Umbilical cord (tissue), 2 donors: ENCODE results near the gene CDC42BPA. TPM values are rescaled to one million over a fixed set of nuclear protein-coding genes. Genes with fewer than 3 reads are reported as not detected.
"Not testable (repeated sequence)": the region's sequence is repeated elsewhere in the genome, so short reads cannot be mapped to it uniquely, and the experiment has no call there.

ENCODE experiments used
- DNase-seq: peaks from one replicate; pipeline ENCODE4 v3.0.0-alpha.2; 2015; ENCODE audit warnings: low spot score
- total RNA-seq: library from RNA; depleted of rRNA; stranded (reverse); fragments of >200 nt; gene quantifications from one replicate; pipeline ENCODE4 v1.2.3, GENCODE V29; 2014; ENCODE audit warnings: low replicate concordance; ENCODE audit not compliant: insufficient read depth

The CDC42BPA gene
- total RNA-seq, 1 donor from 2014 or later = 110 TPM

DNA sequence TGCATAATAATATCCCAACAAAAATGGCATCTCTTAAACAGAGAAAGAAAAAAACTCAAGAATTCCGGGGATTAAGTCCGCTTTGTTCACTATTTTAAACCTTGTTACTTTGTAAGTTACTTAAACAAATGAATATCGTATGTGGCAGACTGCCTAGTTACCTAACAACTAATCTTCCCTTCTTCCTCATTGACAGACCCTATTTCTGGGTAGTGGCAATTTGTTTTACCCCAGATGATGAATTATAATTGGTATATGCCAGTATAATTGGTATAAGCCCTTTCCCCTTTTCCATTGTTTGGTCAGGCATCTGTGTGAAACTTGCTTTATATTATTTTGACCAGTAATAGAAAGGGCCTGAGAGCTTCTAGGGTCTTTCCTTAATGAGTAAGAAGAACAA lies 52.4 kb downstream of the CDC42BPA start:
- DNase-seq = no peak

- DNase-seq = no peak
Observed at GRCh38 chr1:227263869-227264268, 54.4 kb downstream of the CDC42BPA start.

- DNase-seq = no peak
Observed at GRCh38 chr1:227261501-227261900, 56.8 kb downstream of the CDC42BPA start.

- DNase-seq = no peak
Observed at GRCh38 chr1:227260433-227260832, 57.9 kb downstream of the CDC42BPA start.

DNA sequence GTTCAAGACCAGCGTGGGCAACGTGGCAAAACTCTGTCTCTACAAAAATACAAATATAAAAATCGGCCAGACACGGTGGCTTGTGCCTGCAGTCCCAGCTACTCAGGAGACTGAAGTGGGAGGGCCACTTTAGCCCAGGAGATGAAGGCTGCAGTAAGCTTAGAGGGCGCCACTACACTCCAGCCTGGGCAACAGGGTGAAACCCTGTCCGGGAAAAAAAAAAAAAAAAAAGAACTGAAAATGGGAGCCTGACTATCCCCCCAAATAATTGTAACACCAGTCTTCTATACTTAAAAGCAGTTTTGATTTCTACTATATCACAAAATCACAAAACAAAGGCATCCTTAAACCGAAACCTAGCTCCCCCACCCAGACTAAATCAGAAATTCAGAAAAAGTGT lies 60.3 kb downstream of the CDC42BPA start:
- DNase-seq = no peak

GRCh38 chr1:227255086-227255732 lies 63.1 kb downstream of the CDC42BPA start:
- DNase-seq = peak; percentile 21

GRCh38 chr1:227253065-227253464 lies 65.2 kb downstream of the CDC42BPA start:
- no peak for DNase-seq

DNA sequence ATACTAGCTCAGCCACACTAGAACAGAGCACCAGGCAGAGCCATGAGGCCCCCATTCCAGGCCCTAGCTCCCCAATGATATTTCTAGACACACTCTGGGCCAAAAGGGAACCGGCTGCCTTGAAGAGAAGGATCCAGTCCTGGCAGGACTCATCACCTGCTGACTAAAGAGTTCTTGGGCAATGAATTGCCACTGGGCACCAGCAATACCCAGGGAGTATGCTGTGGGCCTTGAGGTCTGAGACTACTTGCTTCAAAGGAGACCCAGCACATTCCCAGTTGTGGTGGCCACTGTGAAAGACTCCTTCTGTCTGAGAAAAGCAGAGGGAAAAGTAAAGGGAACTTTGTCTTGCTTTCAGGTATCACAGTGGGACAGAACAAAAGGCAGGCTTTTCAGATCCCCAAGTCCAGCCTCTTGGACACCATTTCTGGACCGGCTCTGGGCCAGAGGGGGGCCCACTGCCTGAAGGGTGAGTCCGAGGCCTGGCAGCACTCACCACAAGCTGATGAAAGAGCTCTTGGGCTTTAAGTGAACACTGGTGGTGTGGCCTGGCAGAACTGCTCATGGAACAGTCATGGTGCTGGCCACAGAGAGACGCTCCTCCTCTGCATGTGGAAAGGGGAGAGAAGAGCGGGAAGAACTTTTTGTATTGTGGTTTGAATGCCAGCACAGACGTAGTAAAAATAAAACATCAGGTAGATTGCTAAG lies 72.5 kb downstream of the CDC42BPA start:
- DNase-seq = no peak

DNA sequence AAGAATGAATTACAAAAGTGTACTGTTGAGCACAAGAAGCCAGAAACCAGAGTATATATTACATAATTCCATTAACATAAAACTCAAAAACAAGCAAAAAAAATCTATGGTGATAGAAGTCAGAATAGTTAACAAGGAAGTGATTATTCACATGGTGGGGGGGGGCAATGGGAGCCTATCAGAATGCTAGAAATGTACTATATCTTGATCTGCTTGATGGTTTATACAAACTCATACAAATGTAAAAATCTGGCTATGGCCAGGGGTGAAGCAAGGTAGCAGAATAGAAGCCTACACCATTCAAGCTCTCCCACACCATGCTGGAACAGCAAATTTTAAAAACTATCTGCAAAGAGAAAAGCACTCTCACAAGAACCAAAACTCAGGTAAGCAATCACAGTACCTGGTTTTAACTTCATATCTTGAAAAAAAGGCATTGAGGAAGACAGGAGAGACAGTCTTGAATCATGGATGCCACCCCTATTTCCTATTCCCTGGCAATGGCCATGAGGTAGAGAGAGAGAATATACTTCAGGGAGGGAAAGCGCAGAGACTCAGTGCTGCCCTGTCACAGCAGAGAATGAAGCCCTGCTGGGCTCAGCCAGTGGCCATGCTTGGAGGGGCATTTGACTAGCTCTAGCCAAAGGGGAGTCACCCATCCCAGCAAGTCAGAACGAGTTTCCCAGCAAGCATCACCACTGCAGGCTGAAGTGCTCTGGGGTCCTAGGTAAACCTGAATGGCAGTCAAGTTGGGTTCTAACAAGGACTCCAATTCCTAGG lies 73.8 kb downstream of the CDC42BPA start:
- DNase-seq = no peak

DNA sequence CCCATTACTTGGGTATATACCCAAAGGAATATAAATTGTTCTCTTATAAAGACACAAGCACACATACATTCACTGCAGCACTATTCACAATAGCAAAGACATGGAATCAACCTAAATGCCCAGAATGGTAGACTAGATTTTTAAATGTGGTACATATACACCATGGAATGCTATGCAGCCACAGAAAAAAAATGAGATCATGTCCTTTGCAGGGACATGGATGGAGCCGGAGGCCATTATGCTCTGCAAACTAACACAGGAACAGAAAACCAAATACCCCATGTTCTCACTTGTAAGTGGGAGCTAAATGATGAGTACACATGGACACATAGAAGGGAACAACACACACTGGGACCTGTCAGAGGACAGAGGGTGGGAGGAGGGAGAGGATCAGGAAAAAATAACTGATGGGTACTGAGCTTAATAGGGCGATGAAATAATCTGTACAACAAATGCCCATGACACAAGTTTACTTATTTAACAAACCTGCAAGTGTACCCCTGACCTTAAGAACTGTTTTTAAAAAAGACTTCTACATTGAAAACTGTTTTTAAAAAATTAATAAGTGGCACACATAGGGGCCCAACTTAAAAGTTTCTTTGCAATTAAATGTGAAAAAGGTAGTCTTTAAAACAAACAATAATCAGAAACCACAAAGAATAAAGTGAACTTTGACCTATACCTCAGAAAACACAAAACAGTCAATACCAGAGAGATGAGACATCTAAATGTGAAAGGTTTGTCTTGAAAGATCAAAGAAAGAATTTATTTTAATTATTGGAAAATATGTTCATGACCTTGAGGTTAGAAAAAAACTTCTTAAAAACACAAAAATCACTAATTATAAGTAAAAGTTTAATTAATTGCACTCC lies 75.2 kb downstream of the CDC42BPA start:
- DNase-seq = no peak

DNA sequence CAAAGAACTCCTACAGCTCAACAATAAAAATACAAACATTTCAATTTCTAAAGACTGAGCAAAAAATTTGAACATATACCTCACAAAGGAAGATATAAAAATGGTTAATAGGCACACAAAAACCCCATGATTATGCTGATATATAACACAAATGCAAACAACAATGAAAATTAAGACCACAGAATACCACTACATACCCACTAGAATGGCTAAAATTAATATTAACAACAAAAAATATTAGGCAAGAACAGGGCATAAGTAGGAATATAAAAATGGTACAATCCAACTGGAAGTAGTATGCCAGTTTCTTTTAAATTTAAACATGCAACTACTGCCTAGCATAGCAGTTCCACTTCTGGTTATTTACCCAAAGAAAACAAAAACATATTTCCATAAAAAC lies 77.3 kb downstream of the CDC42BPA start:
- DNase-seq = no peak

DNA sequence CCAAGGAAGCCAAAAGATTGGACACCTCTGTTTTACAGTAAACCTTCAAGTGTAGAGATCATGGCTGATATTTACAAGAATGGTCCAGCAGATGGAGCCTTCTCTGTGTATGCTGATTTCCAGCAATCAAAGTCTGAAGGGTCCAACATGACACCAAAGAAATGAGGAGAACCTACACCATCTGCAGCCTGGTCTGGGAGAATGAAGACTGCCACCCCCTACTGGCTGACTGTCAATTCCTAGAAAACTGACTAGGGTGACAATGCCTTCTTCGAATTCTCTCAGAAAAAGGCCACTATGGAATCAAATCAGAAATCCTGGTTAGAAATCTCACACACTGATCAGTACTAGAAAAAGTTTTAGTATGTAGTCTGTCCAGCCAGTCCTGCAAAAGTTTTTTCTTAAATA lies 83.3 kb downstream of the CDC42BPA start:
- peak; percentile 46 for DNase-seq

DNA sequence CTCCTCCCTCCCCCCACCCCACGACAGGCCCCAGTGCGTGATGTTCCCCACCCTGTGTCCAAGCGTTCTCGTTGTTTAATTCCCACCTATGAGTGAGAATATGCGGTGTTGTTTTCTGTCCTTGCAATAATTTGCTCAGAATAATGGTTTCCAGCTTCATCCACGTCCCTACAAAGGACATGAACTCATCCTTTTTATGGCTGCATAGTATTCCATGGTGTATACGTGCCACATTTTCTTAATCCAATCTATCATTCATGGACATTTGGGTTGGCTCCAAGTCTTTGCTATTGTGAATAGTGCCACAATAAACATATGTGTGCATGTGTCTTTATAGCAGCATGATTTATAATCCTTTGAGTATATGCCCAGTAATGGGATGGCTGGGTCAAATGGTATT lies 87.2 kb downstream of the CDC42BPA start:
- not testable (repeated sequence) for DNase-seq

DNA sequence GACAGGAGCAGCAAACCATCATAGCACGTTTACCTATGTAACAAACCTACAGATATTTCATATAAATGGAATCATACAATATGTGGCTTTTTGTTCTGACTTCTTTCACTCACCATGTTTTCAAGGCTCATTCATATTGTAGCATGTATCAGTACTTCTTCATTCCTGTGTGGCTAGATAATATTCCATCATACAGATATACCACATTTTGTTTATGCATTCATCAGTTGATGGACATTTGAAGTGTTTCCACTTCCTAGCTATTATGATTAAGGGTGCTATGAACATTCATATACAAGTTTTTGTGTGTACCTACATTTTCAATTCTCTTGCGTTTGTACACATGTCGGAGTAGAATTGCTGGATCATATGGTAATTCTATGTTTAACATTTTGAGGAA lies 90.1 kb downstream of the CDC42BPA start:
- no peak for DNase-seq

- no peak for DNase-seq
Observed at GRCh38 chr1:227227761-227228160, 90.5 kb downstream of the CDC42BPA start.

- DNase-seq = peak; percentile 10
Observed at GRCh38 chr1:227225715-227226346, 92.5 kb downstream of the CDC42BPA start.

DNA sequence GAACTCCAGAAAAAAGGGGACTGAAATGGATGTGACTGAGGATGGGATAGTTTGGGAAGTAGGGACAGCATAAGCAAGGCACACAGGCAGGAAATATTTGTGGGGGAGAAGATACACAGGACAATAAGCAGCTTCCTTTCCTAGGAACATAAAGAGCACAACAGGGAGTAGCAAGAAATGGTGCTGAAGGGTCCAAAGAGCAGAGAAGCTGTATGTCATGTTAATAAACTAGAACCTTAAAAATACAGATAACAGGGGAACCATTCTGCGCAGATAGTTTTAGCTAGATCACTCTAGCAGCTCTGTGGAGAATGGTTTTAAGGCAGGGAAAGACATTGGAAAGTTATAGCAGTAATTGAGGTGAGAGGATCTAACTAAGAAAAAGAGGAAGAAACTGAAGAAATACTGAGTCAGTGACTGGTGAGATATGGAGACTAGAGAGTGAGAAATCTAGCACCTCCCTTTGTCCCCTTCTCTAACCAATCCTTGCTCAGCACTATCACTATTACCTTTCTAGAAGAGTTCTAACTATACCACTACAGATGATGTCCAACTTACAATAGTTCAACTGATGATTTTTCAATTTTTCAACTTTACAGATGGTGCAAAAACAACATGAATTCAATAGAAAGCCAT lies 95.0 kb downstream of the CDC42BPA start:
- no peak for DNase-seq

DNA sequence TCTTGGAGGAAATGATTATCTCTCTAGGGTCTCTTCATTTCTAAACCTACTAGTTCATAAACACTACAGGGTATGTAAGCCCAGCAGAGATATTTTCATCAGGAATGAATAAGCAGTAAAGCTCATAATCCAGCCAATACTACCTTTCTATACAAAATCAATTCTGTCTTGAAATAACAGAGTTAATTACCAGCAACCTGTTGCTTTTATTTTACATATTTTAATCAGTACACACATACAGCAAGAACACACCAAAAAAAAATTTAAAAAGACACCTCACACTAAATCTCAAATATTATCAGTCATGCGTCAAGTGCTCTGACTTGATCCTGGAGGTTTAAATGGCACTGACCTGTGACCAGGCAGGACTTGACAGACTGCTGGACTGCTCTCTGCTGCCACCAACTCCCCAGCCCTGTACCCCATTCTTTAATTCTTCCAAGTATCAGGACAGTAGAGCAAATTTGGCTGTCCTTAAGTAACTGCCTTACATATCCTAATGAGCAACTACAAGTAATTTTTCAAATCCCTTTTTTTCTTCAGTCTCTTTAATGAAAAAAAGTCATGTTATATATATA lies 98.5 kb downstream of the CDC42BPA start:
- DNase-seq = no peak

DNA sequence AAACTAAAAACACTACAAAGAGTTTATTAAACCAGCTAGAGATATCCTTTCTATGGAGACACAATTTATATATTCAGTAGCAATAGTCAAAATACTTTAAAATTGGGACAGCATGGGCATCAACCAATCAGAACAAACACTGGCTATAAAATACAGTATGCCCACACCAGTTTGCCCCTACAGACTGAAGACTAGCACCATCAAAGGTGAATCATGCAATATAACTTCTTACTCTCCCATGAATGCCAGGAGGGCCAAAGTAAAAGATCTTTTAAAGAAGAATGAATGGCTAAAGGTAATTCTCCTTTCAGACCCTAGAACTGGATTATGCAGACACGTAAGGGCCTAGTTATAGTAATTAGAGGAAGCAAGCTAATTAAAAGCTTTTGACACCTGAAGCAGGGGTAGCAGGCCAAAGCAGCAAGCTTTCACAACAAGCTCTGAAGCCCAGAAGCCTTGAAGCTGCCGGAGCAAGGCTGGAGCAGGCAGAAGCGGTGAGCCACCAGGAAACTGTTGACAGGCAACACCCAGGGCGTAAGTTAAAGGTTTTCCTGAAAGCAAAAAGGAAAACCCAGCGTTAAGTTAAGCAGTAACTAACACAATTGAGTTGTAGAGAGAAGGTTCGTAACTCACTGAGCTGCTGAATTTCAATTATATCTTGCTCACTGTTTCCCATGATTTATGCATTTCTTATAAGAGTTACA lies 99.3 kb downstream of the CDC42BPA start:
- DNase-seq = no peak
